Stimulated activated CD4-positive, alpha-beta T cell treated with anti-CD3 and anti-CD28 coated beads, TNF-alpha, amount 100 ng/mL, for 1 hour (primary cell): ENCODE results near the gene PITPNM3.
A peak's percentile ranks its signal among the peaks of the same experiment; 100 is the strongest.

Source experiments
- DNase-seq, 3 donors: peaks; one replicate each; pipeline ENCODE4 v3.0.0-alpha.2; 2020; ENCODE audit warnings: low read depth in 3 of 3, low spot score in 1 of 3

Gene PITPNM3

GRCh38 chr17:6463616-6464445 lies 92.5 kb downstream of the PITPNM3 start:
- DNase-seq: no peak

DNA sequence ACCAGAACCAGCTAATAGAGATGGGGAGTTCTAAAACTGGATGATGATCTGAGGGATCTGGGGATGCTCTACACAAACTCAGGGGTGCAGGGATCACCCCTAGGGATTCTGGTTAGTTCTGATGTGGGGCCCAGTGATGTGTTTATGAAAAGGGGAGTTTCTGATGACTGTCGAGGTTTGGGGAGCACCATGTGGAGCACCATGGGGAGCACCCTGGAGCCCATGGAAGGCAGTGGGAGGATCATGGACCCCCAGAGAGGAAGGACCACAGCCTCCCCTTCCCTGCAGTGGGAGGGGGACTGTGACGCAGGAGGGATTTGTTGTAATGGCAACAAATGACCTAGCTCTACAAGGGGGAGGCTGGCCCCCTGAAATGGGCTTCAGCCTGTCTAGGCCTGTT lies 93.7 kb downstream of the PITPNM3 start:
- DNase-seq: no peak

- DNase-seq: no peak
Observed at GRCh38 chr17:6461792-6462524, 94.4 kb downstream of the PITPNM3 start.

- no peak for DNase-seq
Observed at GRCh38 chr17:6461246-6461645, 95.1 kb downstream of the PITPNM3 start.

GRCh38 chr17:6460531-6461161 lies 95.7 kb downstream of the PITPNM3 start:
- no peak for DNase-seq

- no peak for DNase-seq
Observed at GRCh38 chr17:6458460-6458950, 97.8 kb downstream of the PITPNM3 start.

DNA sequence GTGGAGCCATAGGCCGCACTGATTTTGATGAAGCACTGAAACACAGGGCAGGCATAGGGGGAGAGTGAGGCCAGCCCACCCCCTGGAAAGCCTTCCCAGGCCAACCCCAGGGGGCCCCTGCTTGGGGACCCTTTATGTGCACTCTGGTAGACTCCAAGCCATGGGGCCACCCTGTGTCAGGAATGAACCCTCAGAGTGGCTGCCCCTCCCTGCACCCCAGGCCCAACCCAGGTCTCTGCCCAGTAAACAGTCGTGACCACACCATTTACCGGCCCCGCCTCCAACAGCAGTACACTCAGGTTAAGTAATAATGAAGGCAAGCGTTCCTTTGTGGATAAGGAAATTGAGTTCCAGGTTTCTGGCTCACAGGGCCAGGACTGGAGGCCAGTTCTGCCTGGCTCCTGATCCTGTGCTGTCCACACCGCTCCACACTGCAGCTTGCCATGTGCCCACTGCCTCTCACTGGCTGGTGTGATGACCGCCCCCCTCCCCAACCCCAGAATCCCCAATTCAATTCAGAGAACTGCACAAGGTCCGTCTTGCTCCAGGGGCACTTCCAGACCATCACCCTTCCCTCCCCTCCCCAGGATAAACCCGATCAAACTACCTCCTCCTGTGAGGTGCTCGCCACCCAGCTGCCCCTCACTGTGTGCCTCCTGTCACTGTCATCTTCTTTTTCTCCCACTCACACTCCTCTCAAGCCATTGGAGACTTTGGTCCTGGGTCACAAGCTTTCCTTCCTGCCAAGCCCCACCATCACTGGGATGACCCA lies 98.5 kb downstream of the PITPNM3 start:
- no peak for DNase-seq

DNA sequence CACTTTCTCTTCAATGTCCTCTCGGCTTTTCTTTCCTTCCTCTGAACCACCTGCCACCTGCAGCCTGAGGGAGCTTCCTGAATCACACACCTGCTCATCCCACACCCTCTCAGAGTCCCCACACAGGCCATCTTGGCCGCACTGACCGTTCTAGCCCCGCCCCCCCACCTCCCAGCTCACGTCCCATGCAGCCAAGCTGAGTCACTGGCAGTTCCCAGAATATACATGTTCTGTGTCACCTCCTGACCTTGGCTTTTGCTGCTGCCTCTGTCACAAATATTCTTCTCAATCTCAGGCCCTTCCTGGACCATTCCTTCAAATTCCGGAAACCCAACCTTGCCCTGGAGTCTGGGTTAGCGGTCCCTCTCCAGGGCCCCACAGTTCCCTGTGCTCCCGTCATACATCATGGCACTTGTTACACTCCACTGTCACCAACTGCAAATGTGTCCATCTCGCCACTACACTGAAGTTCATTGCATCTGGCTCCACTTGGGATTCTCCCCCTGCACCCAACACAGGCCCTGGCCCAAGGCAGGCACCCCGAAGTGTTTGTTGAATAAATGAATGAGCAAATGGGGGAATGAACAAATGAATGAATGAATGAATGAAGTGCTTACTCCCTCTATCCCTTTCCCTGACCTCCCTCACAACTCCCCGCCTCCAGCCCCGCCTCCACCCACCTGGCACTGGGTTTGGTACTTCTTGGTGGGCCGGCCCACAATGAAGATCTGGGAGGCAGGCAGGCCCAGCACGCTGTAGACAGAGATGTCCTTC lies 99.3 kb downstream of the PITPNM3 start:
- DNase-seq: no peak

- DNase-seq: no peak
Observed at GRCh38 chr17:6456321-6456720, 100.0 kb downstream of the PITPNM3 start.

DNA sequence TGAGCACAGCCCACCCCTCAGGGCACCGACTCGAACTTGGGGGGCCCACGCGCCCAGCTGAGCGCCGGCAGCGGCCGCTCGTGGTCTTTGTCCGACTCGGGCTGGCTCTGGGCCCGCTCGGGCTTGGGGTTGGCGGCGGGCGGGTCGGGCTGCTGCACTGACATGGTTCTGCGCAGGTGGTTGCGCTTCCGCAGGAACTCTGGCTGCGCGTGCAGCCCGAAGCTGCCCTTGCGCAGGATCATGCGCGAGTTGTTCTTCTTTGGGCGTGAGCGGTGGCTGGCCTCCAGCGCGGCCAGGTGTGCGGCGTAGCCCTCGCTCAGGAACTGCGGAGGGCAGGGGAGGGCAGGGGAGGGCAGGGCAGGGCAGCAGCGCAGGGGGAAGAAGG lies 101.0 kb downstream of the PITPNM3 start:
- DNase-seq: peak in 1 of 3 donors; percentile 17

DNA sequence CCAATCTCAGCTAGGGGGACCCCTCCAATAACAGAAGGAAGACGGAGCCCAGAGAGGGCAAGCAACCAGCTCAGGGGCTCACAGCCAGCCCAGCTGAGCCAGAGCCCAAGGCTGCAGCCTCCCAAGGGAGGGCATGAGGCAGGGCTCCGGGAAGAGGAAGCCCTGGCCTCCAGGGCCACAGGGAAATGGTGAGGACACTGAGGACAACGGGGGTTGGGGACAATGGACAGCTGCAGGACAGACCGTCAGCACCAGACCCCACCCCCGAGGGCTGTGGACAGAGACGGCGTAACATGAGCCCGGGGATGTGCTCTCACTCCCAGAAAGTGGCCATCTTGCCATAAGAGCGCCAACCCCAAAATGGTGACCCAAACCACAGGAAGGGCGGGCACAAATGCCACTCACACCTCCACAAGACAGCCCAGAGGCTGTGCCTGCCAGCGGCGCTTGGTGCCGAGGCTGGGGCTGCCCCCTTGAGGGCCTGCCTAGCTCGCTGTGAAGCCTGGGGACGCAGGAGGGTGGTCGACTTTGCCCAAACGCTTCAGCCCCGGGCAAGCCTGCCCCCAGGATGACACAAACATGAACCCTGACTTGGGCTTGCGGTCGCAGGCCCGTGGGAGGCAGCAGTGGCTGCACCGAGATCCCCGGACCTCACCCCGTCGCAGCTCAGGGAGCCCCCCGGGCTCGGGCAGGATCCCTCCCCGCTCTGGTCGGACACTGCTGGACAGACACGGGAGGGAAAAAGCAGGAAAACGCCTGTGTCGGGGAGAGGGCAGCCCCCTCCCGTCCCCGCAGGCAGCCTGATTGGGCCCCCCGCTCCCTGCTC lies 101.6 kb downstream of the PITPNM3 start:
- DNase-seq: no peak

GRCh38 chr17:6453279-6454024 lies 102.9 kb downstream of the PITPNM3 start:
- no peak for DNase-seq

- no peak for DNase-seq
Observed at GRCh38 chr17:6452471-6453266, 103.7 kb downstream of the PITPNM3 start.

- no peak for DNase-seq
Observed at GRCh38 chr17:6450926-6451832, 105.2 kb downstream of the PITPNM3 start.

DNA sequence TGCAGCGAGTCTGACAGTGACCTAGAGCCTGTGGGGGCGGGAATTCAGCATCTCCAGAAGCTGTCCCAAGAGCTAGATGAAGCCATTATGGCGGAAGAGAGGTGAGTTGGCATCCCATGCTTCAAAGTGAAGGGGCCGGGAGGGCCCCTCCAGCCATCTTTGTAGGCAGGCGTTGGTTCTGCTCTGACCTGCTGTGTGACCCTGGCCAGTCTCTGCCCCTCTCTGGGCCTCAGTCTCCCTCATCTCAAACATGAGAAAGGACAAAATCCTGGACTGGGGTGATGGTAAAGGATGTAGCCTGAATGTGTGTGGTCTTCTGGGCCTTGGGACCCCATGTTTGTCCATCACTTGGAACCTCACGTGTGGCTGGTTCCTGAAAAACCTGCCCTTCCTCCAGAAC lies 107.0 kb downstream of the PITPNM3 start:
- DNase-seq: no peak

DNA sequence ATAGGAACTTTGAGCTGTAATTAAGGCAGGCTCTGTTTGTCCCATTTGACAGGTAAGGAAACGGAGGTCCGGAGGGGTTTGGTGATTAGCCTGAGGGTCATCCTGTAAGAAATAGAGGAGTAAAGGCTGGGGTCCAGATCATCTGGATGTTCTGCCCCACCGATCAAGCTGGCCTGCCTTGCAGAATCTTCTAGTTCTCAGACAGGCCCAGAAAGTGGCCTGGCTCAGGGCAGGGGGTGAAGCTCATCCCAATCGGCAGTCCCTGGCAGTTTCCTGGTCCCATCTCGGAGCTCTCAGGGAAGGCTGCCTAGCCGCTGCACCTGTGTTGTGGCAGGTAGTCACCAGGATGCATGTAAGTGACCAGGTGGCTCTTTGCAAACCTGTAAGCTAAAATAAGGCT lies 107.9 kb downstream of the PITPNM3 start:
- no peak for DNase-seq

- DNase-seq: no peak
Observed at GRCh38 chr17:6446516-6447100, 109.7 kb downstream of the PITPNM3 start.
